D341Med (cell line): ENCODE measurements around the gene MTX1.
A peak's percentile ranks its signal among the peaks of the same experiment; 100 is the strongest.
"Not testable (repeated sequence)": the region's sequence is repeated elsewhere in the genome, so short reads cannot be mapped to it uniquely, and the experiment has no call there.

Experiments
- DNase-seq: peaks from one replicate; pipeline ENCODE4 v3.0.0; 2012; ENCODE audit warnings: low spot score

The MTX1 gene

DNA sequence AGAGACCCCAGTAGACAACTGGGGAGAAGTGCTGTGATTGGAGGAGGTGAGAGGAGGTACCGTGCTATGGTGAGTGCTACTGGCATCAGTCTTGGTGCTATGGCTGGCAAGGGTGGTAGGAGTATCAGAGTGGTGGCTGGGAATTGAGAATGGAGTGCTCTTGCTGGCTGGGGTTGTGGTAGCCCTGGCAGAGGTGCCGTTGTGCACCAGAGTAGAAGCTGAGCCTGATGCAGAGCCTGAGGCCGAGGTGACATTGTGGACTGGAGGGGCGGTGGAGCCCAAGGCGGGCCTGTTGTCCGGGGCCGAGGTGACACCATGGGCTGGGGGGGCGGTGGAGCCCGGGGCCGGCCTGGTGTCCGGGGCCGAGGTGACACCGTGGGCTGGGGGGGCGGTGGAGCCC is 20.2 kb upstream of the MTX1 start:
- DNase-seq: no peak

DNA sequence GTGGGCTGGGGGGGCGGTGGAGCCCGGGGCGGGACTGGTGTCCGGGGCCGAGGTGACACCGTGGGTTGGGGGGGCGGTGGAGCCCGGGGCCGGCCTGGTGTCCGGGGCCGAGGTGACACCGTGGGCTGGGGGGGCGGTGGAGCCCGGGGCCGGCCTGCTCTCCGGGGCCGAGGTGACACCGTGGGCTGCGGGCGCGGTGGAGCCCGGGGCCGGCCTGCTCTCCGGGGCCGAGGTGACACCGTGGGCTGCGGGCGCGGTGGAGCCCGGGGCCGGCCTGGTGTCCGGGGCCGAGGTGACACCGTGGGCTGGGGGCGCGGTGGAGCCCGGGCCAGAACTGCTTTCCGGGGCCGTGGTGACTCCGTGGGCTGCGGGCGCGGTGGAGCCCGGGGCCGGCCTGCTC is 18.6 kb upstream of the MTX1 start:
- DNase-seq: not testable (repeated sequence)

DNA sequence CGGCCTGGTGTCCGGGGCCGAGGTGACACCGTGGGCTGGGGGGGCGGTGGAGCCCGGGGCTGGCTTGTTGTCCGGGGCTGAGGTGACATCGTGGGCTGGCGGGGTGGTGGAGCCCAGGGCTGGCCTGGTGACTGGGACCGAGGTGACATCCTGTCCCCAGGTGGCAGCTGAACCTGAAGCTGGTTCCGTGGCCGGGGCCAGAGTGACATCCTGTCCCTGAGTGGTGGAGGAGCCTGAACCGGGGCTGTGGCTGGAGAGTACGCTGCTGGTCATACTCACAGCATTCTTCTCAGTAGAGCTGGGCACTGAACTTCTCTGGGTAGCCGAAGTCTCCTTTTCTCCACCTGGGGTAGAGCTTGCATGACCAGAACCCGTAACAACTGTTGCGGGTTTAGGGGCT is 16.6 kb upstream of the MTX1 start:
- no peak for DNase-seq

DNA sequence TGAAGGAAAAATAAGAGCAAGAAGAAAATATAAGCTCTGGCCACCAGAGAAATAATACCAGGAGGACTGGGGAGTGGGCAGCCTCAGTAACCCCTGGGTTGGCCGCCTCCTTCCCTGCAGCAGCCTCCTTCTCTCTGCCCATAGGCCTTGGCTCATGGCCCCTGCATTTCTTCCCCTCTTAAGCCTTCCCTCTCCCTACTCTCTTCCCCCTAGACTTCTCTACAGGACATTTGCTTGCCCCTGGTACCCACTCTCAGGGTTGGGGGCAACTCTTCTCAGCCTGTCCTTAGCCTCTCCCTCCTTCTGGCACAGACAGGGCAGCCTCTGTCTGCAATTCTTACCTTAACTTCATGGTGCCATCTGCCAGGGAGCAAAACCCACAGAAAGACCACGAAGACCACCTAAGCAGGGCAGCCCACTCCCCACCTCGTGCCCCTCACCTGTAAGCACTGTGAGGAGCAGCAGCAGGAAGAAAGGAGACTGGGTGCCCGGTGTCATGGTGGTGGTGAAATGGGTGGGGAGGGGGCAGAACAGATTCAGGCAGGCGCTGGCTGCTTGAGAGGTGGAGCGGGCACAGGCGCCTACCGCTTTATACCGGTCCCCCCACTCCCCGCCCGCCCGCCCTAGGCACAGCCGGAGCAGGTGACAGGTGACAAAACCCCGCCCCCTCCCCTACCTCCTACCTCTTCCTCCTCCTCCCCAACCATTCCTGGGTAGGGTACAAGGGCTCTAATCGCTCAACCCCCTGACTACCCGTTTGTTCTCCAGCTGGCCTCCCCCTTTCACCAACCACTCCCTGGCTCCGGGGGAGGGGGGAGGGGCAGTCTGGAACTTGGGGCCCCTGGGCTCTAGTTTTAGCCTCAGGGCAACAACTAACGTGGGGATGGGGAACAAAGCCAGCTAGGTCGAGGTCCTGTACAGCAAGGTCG is 15.9 kb upstream of the MTX1 start:
- DNase-seq: no peak

DNA sequence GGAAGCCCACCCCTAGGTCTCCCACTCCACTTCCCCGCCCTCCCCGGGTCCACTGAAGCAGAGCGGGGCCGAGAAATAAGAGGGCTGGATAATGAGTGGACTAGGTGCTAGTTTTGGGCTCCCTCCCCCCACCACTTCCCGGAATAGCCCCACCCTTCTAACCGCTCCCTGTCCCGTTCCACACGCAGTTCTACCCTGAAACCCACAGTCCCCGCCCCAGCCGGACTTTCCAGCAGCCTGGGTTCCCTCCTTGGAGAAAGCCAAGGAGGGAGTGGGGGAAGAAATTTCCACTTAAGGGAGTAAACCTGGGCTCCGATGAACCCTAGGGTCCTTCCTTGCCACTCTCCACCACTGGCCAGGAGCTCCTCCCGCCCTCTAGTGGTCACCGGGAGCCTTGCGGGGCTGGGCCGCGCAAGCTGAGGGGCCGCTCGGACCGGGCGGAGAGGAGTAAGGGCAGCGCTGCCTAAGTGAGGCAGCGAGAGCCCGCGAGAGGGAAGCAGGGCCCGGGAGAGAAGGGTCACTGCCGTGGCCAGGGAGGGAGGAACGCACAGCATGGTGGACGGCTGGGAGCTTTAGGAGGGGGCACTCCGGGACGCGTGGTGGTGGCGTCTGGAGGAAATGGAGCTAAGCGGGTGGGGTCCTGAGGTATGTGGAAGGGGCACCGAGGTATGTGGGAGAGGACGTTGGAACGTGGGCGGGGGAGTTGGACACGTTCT is 15.1 kb upstream of the MTX1 start:
- peak; percentile 89 for DNase-seq

DNA sequence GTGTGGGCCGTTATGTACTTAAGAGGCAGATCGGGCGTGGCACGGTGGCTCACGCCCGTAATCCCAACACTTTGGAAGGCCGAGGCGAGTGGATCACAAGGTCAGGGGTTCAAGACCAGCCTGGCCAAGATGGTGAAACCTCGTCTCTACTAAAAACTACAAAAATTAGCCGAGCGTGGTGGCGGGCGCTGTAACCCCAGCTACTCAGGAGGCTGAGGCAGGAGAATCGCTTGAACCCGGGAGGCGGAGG is 14.6 kb upstream of the MTX1 start:
- DNase-seq: not testable (repeated sequence)

DNA sequence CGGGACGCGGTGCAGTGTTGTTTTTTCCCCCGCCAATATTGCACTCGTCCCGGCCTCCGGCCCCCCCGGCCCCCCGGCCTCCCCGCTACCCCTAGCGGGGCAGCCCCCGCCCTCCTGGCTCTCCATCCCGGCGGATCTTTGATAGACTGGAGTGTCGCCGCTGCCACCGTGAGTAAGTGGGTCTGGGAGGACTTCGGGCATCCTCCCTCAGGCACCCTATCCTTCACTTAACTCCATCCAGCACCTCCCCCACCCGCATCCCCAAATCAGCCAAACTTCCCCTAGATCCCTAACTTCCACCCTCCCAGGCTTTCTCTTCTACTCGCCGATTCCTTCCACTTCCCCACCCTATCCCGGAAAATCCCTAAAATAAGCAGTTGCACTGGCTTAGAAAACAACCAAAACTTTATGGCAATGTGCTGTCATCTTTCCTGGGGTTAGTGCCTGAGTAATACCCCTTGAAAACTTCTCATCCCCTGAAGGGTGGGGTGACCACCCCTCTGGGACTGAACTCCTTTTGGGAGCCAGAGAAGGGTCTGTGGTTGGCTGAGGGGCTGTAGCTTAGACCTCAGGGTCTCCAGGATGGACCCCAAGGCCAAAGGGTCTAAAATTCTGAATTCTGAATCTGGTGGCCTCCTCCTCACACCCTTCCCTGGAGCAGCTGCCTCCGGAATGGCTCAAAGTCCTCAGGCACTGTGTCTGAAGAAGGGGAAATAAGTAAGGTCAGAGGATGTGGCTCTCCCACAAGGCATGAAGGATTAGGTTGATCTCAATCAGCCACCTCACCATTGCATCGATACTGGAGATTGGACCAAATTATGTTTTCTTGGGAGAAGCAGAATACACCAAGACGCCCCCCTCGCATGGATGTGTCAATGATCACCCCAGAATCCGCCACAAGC is 13.0 kb upstream of the MTX1 start:
- no peak for DNase-seq

DNA sequence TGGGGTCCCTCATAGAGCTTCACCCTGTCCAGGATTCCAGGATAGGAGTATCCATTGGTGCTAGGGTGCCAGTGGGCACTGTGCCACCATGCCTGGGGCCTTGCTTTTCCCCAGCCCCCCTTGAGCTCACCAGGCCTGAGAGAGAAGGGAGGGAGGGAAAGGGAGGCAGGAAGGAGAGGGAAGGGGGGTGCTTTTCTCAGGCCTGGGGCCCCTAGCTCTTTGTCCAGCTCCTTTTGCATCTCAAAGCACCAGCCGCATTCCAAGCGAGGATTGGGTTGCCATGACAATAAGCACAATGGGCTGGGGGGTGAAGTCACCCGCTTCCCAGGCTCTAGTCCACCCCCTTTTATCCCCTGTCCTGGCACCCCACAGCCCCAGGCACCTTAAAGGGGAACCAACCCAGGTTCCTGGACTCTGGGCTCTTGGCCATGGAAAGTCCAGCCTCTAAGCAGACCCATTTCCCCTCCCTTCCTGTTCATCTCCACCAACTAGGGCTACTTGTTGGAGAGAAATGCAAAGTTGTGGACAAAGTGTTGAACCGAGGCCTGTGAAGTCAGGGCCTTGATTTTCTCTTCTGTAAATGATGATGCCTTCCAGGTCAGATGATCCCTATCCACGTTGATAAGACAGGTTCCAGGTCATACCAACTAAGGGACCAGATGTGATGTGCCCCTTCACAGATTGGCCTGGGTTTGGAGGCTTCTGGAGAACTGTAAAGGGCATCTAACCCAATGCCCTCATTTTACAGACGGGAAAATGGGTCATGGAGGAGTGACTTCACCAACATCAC is 12.2 kb upstream of the MTX1 start:
- DNase-seq: no peak

DNA sequence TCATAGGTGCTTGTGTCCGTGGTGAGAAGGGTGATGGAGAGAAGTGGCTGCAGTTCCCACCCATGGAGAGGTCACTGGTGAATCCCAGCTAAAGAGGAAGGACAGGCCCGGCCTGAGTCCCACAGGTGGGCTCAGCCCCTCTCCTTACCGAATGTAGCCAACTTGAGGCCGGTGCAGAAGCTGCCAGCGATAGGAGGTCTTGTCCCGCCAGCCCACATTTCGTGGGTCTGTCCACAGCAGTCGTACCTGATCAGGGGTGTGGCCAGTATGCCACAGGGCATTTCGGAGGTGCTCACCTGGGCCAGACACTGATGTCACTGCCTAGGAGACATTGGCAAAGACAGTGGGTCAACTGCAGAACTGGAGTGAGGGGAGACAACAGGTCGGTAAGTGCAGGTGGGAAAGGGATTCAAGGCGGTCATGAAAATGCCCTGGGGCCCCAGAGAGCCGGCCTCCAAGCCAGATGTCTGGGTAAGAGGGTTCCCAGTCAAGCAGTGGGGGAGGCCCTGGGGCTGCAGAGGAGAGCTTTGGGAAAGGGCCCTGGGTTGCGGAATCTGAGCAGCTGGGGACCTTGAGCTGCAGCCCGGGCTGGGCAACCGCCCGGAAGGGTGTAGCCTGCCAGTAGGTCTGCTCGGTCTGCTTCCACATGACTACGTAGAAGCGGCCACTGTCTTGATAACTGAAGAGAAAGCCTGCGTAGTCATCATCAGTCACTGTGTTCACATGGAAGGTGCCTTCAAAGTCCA is 11.4 kb upstream of the MTX1 start:
- no peak for DNase-seq

DNA sequence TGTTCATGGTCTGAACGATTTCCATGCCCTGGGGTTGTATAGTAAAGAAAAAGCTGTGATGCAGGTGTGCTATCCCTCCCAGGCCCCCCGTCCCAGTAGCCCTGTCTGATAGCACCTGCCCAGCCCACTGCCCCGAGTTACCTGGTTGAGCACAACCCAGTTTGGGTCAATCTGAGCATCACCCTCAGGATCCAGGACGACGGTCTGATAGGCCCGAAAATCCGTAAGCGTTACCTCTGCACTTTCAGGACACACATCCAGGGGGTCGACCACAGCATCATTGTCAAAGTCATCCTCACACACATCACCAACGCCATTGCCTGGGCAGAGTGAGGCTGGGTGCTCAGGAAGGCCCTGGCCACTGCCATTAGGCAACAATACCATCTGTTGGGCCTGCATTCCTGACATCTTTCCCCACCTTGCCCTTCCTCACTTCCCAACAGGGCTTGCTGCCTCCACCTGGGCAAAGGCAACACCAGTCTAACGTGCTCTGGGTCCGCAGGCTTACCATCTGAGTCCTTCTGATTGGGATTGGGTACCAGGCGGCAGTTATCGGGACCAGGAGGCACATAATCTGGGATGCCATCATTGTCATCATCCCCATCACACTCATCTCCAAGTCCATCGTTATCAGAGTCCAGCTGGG is 10.5 kb upstream of the MTX1 start:
- DNase-seq: no peak

DNA sequence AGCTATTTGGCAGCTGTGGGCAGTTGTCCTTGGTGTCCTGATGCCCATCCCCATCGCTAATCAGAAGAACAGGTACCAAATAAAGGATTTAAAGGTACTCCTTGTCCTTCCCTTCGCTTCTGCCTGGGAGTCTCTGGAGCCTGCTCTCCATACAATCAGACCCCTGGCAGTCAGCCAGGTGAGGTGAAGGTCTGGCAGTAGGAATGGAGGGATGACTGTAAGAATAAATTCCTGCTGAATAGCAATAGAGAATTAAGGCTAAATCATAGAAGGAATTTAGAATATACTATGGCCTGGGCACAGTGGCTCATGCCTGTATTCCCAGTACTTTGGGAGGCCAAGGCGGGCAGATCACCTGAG is 10.0 kb upstream of the MTX1 start:
- DNase-seq: no peak

DNA sequence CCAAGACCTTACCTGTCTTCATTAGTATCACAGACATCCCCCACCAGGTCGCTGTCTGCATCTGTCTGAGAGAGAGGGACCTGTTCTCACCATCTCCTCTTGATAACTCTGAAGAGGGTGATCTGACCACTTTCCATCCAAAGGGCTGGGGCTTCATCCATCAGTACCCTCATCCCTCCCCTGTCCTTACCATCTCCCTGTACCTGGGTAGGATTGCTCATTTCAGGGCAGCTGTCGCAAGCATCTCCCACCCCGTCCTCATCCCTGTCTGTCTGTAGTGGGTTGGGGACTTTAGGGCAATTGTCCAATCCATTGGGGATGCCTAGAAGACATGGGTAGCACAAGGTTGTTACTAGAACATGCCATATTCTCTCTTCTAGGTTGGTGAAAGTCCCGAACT is 8.7 kb upstream of the MTX1 start:
- no peak for DNase-seq

DNA sequence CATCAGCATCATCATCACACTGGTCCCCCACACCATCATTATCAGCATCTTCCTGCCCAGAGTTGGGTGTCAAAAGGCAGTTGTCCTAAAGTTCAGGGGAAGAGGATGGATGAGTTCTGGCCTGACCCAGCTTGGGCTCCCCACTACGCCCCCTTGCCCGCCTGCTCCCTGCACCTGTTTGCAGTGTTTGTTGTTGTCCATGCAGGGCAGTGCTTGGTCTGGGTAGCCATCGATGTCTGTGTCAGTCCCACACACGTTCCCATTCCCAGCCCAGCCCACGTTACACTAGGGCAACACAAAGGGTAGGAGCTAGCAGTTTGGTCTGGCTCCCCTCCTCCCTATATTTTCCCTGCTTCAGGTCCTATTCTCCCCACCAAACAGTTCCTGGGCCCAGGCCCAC is 7.6 kb upstream of the MTX1 start:
- no peak for DNase-seq

DNA sequence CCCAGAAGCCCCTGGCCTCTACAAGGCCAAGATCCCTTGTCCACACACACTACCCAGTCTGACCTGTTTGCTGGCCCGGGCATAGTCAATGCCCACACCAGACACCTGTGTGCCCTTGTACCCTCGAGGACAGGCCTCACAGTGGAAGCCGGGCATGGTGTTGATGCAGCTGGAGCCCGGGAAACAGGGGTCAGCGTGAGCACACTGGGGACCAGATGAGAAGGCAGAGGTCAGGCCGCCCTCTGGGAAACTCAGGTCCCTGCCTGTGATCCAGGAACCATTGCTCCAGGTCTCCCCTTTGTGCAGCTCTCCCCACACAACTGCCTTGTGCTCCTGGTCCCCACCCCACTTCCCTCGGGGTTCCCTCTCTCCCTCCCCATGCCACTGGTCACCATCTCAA is 6.3 kb upstream of the MTX1 start:
- DNase-seq: no peak

DNA sequence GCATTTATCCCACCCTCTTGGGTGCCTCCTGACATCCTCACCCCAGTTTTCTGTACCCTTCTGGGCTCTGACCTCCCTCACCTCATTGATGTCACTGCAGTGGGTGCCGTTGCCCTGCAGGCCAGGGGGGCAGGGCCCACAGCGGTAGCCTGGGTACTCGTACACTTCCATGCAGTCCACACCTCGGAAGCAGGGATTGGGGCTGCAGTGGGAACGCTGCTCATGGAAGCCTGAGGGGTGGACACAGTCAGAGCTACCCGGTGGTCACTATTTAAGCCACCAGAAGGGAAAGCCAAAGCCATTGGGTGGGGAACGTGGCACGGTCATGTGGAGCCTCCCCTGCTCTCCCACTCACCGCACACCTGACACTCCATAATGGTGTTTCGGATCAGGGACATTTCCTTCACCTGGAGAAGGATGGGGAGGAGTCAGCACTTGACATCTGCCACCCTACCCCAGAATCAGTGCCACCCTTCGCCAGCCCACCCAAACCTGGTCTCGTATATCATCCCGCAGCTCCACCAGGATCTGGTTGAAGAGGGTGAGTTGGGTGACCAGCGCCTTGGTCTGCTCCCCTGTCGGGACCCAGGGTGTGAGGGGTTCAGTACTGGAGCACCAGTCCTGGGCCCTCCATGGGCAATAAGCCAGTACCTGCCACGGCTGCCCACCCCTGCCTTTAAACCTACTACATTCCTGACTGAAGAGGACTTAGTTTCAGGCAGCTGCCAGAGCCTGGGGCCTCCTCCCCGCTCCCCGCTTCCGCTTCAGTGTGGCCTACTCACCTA is 5.6 kb upstream of the MTX1 start:
- no peak for DNase-seq

DNA sequence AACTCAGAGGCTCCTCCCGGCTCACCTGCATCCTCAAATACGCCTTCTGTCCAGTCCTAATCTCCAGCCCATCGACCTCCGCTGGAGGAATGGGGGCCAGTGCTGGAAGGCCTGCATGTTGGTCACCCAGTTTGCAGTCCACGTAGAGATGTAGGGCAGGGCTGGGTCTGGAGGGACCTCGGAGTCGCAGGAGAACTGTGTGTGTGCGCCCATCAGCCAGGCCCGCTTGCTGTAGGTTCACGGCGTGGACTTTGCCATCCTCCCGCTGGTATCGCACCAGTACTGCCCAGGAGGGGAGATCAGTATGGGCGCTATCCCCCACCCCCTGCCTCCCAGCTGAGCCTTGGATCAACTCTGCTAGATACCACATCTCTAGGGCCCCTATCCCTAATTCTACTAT is 3.5 kb upstream of the MTX1 start:
- no peak for DNase-seq

DNA sequence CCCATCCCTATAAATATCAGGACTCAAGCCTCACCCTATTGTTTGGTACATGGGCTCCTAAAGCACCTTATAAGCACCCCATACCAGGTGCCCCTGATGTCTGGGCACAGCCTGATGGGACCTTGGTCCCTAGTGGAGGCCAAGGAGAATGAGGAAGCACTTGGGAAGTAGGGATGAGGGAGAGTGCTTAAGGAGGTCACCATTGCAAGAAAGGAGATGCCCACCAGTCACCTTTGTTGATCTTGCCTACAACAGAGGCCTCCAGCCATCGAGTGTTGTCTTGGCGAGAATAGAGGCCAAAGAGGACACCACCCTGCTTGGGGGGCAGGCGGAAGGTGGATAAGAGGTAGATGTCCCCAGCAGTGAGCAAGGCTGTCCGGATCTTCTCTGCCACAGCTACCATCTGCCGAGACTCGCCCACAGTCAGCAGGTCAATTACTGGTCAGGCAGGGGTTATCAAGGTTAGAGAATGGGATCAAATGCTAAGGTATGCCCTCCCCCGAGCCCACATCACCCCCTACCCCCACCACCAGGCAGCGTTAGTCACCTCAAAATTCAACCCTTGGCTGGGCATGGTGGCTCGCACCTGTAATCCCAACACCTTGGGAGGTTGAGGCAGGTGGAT is 2.4 kb upstream of the MTX1 start:
- DNase-seq: no peak

DNA sequence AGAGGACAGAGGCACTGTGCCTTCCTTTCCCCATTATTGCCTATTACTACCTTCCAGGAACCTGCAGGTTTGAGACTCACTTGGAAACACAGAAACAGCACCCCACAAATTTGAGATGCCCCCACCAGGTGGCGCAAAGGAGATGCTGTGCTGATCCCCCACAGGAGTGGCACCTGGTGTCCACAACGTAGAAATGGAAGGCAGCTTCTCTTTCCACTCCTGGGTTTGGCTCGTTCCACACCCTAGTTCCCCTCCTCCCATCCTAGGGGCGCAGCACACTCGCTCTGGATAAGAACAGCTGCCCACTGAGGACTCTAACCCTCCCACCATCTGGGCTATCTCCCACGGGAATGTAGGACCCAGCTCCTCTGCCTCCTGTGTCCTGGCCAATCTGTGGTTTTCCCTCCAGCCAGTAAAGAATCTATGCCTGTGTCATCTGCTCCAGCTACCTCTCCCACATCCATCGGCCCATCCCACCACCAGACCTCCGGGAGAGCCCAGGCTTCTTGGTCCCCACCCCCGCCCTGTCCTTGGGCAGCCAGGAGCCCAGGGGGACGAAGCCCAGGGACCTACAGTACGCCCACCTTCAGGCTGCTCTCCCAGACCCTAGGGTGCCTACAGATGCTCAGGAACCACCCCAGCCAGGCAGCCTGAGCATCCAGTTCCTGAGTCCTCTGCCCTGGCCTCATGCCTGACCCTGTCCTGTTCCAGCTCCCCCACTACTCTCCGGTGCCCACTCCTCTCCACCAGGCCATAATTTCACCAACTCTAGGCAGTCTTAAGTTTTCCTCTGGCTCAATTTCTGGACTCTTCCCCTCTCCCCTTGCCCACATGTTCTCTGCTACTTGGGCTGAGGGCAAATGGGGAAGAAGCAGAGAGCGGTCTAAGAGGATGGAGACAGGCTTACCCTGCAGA is 1.3 kb upstream of the MTX1 start:
- DNase-seq: peak; percentile 87
